Measurements from ENCODE around the gene GCAT. TPM values are rescaled to one million over a fixed set of nuclear protein-coding genes. Genes with fewer than 3 reads are reported as not detected.

The GCAT gene
- total RNA-seq, 2 donors from 2014 or later, result 7.5 to 20.7 TPM

DNA sequence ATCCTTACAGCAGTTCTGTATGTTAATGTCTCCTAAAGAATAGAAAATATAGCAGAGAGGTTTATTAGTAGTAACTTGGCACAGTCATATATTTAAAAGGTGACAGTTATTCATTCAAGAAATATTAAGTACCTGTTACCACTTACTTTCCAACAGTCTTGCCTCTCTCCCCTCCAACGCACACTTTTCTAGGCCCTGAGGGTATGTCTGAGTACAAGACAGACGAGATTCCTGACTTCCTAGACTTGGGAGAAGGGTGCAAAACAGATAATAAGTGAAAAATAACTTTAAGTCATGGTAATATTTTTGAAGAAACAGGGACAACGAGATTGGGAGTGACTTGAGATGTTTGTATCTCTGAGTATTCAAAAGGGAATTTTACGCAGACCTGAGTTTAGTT is 43.1 kb downstream of the GCAT start:
- peaks cover 41 to 54% of the 10 kb centered on the region in 2 donors for H3K36me3 Mint-ChIP-seq
- H3K27ac Mint-ChIP-seq, result peak overlapping the region; percentile 21 to 59
- DNase-seq (ENCODE audit: low spot score in 2 of 2) (no peak), ATAC-seq (no peak)
- no peaks in the 10 kb centered on the region for H3K9me3 Mint-ChIP-seq

DNA sequence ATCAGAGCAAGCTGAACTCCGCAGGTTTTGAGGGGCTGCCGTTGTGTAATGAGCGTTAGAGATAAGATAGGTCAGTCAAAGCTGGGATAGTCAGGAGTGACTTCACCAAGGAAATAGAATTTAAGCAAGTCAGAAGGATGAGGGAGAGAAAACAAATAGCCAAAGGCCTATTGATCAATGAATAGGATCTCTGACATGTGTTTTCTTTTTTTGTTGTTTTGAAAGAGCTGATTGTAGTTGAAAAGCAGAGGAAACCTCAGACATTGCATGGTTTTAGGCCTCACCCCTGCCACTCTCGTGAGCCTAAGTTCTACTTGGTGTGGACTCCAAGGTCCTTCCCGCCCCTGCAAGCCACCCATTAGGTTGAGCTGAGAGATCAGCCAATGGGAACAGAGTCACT is 44.7 kb downstream of the GCAT start:
- Mint-ChIP-seq H3K27ac (peak overlapping the region in 1 of 2 donors; percentile 7), H3K9me3 (no peaks in the 10 kb centered on the region), H3K36me3 (peaks cover 39 to 51% of the 10 kb centered on the region in 2 donors)

GRCh38 chr22:37854946-37855345 is 47.2 kb downstream of the GCAT start:
- Mint-ChIP-seq H3K27ac (peak overlapping the region in 1 of 2 donors; percentile 70), H3K9me3 (no peaks in the 10 kb centered on the region), H3K36me3 (peaks cover 18 to 34% of the 10 kb centered on the region in 2 donors)
- no peak for ATAC-seq
- no peak for DNase-seq (ENCODE audit: low spot score in 2 of 2)

More for the DNA sequence above, 44.7 kb downstream of the GCAT start:
- no peak for DNase-seq (ENCODE audit: low spot score in 2 of 2)
- no peak for ATAC-seq

GRCh38 chr22:37855462-37855861 is 47.7 kb downstream of the GCAT start:
- DNase-seq (ENCODE audit: low spot score in 2 of 2) (no peak), ATAC-seq (no peak)
- no peaks in the 10 kb centered on the region for H3K9me3 Mint-ChIP-seq
- peak overlapping the region; percentile 26 to 39 for H3K27ac Mint-ChIP-seq
- H3K36me3 Mint-ChIP-seq, result peaks cover 18 to 33% of the 10 kb centered on the region in 2 donors

- Mint-ChIP-seq H3K36me3 (peaks cover 18 to 28% of the 10 kb centered on the region in 2 donors), H3K27ac (peak overlapping the region; percentile 23 to 75), H3K9me3 (no peaks in the 10 kb centered on the region)
- DNase-seq (ENCODE audit: low spot score in 2 of 2), result no peak
- no peak for ATAC-seq
Measured at GRCh38 chr22:37860796-37861421, 53.2 kb downstream of the GCAT start.

- DNase-seq (ENCODE audit: low spot score in 2 of 2), result no peak
- ATAC-seq, result peak in 1 of 2 donors; percentile 35
- Mint-ChIP-seq H3K9me3 (no peaks in the 10 kb centered on the region), H3K27ac (peak overlapping the region in 1 of 2 donors; percentile 40), H3K36me3 (peaks cover 18 to 30% of the 10 kb centered on the region in 2 donors)
Measured at GRCh38 chr22:37862570-37863325, 55.0 kb downstream of the GCAT start.

- H3K9me3 Mint-ChIP-seq, result no peaks in the 10 kb centered on the region
- ATAC-seq (no peak), DNase-seq (ENCODE audit: low spot score in 2 of 2) (no peak)
- H3K36me3 Mint-ChIP-seq, result peaks cover 22 to 27% of the 10 kb centered on the region in 2 donors
- peak overlapping the region in 1 of 2 donors; percentile 68 for H3K27ac Mint-ChIP-seq
Measured at GRCh38 chr22:37865510-37865909, 57.8 kb downstream of the GCAT start.

Other genes with a start within 250 kb of the GCAT start
- 1 to 10 TPM in 1 of 2 donors, under 1 TPM in 1; 0.09 to 1.9 TPM for gene CDC42EP1, start 247.5 kb upstream of the GCAT start, total RNA-seq
- gene LGALS2, start 227.8 kb upstream of the GCAT start, total RNA-seq, result not detected
- gene GGA1, start 199.1 kb upstream of the GCAT start, total RNA-seq, result 10 to 100 TPM; 68.8 to 83.9 TPM
- 10 to 100 TPM; 82.9 to 98.5 TPM for gene SH3BP1, start 168.3 kb upstream of the GCAT start, total RNA-seq
- 10 to 100 TPM; 34.5 to 38.2 TPM for gene PDXP, start 149.2 kb upstream of the GCAT start, total RNA-seq
- gene LGALS1, start 132.3 kb upstream of the GCAT start, total RNA-seq, result 100 to 1,000 TPM; 362 to 981 TPM
- gene NOL12, start 121.6 kb upstream of the GCAT start, total RNA-seq, result 10 to 100 TPM; 24.0 to 42.1 TPM
- gene TRIOBP, start 110.9 kb upstream of the GCAT start, total RNA-seq, result 10 to 100 TPM; 17.4 to 26.0 TPM
- gene GALR3, start 15.4 kb downstream of the GCAT start, total RNA-seq, result not detected
- gene ANKRD54, start 36.4 kb downstream of the GCAT start, total RNA-seq, result 10 to 100 TPM; 16.6 to 22.4 TPM
- gene EIF3L, start 41.5 kb downstream of the GCAT start, total RNA-seq, result 1,000 to 10,000 TPM in 1 of 2 donors, 100 to 1,000 TPM in 1; 699 to 1,046 TPM
- gene MICALL1, start 98.4 kb downstream of the GCAT start, total RNA-seq, result 10 to 100 TPM; 13.9 to 16.5 TPM
- not detected for gene C22orf23, start 145.7 kb downstream of the GCAT start, total RNA-seq
- gene POLR2F, start 145.8 kb downstream of the GCAT start, total RNA-seq, result 10 to 100 TPM; 55.3 to 70.3 TPM
- not detected for gene SOX10, start 176.6 kb downstream of the GCAT start, total RNA-seq
- 10 to 100 TPM; 25.1 to 26.7 TPM for gene PICK1, start 249.5 kb downstream of the GCAT start, total RNA-seq